SK-N-SH (cell line): ENCODE measurements around the gene PIGL. TPM values are rescaled to one million over a fixed set of nuclear protein-coding genes. Genes with fewer than 3 reads are reported as not detected.

ENCODE experiments used
- CTCF ChIA-PET: fragments of 300-600, 350-600 bp; formaldehyde crosslinking; extraction: SDS; loops from one replicate; lab custom pipeline; 2021; lab: Yijun Ruan, JAX
- POLR2A ChIA-PET: fragments of 350-600 bp; sonication (Branson Sonifier 250); formaldehyde crosslinking; extraction: SDS; loops from one replicate; lab custom pipeline; 2020; ENCODE audit warnings: antibody characterized with exemption, inconsistent platforms; lab: Yijun Ruan, JAX
- DNase-seq: peaks from one replicate; pipeline ENCODE4 v3.0.0; 2012
- H2AFZ ChIP-seq: fragments of 200-600 bp; sonication (generic); 2 replicates; pipeline ENCODE4 v1.8.1; 2016; ENCODE audit warnings: antibody characterized with exemption, mild to moderate bottlenecking, low read depth
- H3F3A ChIP-seq: fragments of 200-600 bp; sonication (generic); replicated peaks from 2 replicates; pipeline ENCODE3; 2016; ENCODE audit warnings: antibody characterized with exemption, mild to moderate bottlenecking; ENCODE audit not compliant: insufficient read depth
- H3K27ac ChIP-seq, 2 experiments: fragments of 200-500 bp in 1 of 2; fragments of 200-600 bp in 1 of 2; sonication (Bioruptor generic) in 1 of 2; sonication (generic), shearing (Covaris generic) in 1 of 2; 2 replicates each; pipeline versions ENCODE4 v1.5.1 to v1.6.1; 2014 to 2016; ENCODE audit warnings: low read depth in 2 of 2, inconsistent platforms in 1 of 2, low read length in 1 of 2, mild to moderate bottlenecking in 1 of 2, mixed read lengths in 1 of 2
- H3K27me3 ChIP-seq: fragments of 200-600 bp; sonication (generic), shearing (Covaris generic); 2 replicates; pipeline ENCODE4 v1.6.1; 2016; ENCODE audit warnings: mixed run types; ENCODE audit not compliant: insufficient read depth
- H3K36me3 ChIP-seq, 2 experiments: fragments of 200-500 bp in 1 of 2; fragments of 200-600 bp in 1 of 2; sonication (Bioruptor generic) in 1 of 2; sonication (generic) in 1 of 2; replicated peaks in 1 of 2; 2 replicates each; pipeline versions ENCODE3 to v1.5.1; 2014 to 2016; ENCODE audit warnings: low read length in 1 of 2, mild to moderate bottlenecking in 1 of 2; ENCODE audit not compliant: insufficient read depth in 2 of 2, control insufficient read depth in 1 of 2
- H3K4me1 ChIP-seq, 2 experiments: fragments of 200-500 bp in 1 of 2; fragments of 200-600 bp in 1 of 2; sonication (Bioruptor generic) in 1 of 2; sonication (generic), shearing (Covaris generic) in 1 of 2; 2 replicates each; pipeline versions ENCODE4 v1.5.1 to v1.6.1; 2014 to 2016; ENCODE audit warnings: low read depth in 1 of 2, low read length in 1 of 2, mixed run types in 1 of 2; ENCODE audit not compliant: insufficient read depth in 2 of 2, control insufficient read depth in 1 of 2
- H3K4me2 ChIP-seq: fragments of 200-600 bp; sonication (generic), shearing (Covaris generic); 2 replicates; pipeline ENCODE4 v1.6.1; 2017; ENCODE audit warnings: mixed run types
- H3K4me3 ChIP-seq, 2 experiments: fragments of 200-500 bp in 1 of 2; fragments of 200-600 bp in 1 of 2; sonication (Bioruptor generic) in 1 of 2; sonication (generic), shearing (Covaris generic) in 1 of 2; 2 replicates each; pipeline versions ENCODE4 v1.5.1 to v1.8.1; 2014 to 2016; ENCODE audit warnings: low read depth in 2 of 2, inconsistent platforms in 1 of 2, low read length in 1 of 2, mild to moderate bottlenecking in 1 of 2, mixed read lengths in 1 of 2, moderate library complexity in 1 of 2
- H3K79me2 ChIP-seq: fragments of 200-600 bp; sonication (generic); 2 replicates; pipeline ENCODE4 v1.8.1; 2017; ENCODE audit warnings: mild to moderate bottlenecking; ENCODE audit not compliant: insufficient read depth
- H3K9ac ChIP-seq: fragments of 200-600 bp; sonication (generic); 2 replicates; pipeline ENCODE4 v1.6.1; 2017; ENCODE audit warnings: mixed run types
- H3K9me2 ChIP-seq: fragments of 200-600 bp; sonication (generic); 2 replicates; pipeline ENCODE4 v1.6.1; 2017; ENCODE audit warnings: mixed run types
- H3K9me3 ChIP-seq: fragments of 200-600 bp; sonication (generic); 2 replicates; pipeline ENCODE4 v1.6.1; 2017; ENCODE audit warnings: mixed run types, mild to moderate bottlenecking, moderate library complexity
- H4K20me1 ChIP-seq: fragments of 200-600 bp; sonication (generic); 2 replicates; pipeline ENCODE4 v1.6.1; 2017; ENCODE audit warnings: mild to moderate bottlenecking, mixed run types; ENCODE audit not compliant: insufficient read depth
- CHD2 ChIP-seq: fragments of 150-350 bp; IDR thresholded peaks from 2 replicates; pipeline ENCODE4 v1.6.1; 2018; ENCODE audit warnings: low read length; ENCODE audit not compliant: partially characterized antibody
- ELF1 ChIP-seq: IDR thresholded peaks from 2 replicates; pipeline ENCODE4 v1.4.0; 2012
- EP300 ChIP-seq, 2 experiments: IDR thresholded peaks; 2 replicates each; pipeline versions ENCODE4 v1.4.0 to v1.6.1; 2012; ENCODE audit warnings: borderline replicate concordance in 1 of 2, low read depth in 1 of 2, low read length in 1 of 2
- EZH2phosphoT487 ChIP-seq: fragments of 200-600 bp; sonication (generic); IDR thresholded peaks from 2 replicates; pipeline ENCODE4 v1.6.1; 2017; ENCODE audit warnings: low read depth, mixed run types, mild to moderate bottlenecking, antibody characterized with exemption, moderate library complexity, borderline replicate concordance
- FOSL2 ChIP-seq: IDR thresholded peaks from 2 replicates; pipeline ENCODE4 v1.4.0; 2012; ENCODE audit warnings: low read depth, mild to moderate bottlenecking, moderate library complexity, borderline replicate concordance
- FOXJ3 ChIP-seq: sonication (generic); formaldehyde crosslinking; IDR thresholded peaks from 2 replicates; pipeline ENCODE4 v1.5.1; 2020; ENCODE audit warnings: mild to moderate bottlenecking, missing genetic modification reagents
- FOXM1 ChIP-seq: IDR thresholded peaks from 2 replicates; pipeline ENCODE4 v1.4.0; 2012; ENCODE audit warnings: low read depth, mild to moderate bottlenecking
- JUND ChIP-seq: IDR thresholded peaks from 2 replicates; pipeline ENCODE4 v1.4.0; 2012
- MEF2A ChIP-seq: IDR thresholded peaks from 2 replicates; pipeline ENCODE4 v1.4.0; 2012; ENCODE audit warnings: low read depth, borderline replicate concordance
- MXI1 ChIP-seq: IDR thresholded peaks from 2 replicates; pipeline ENCODE4 v1.6.1; 2012; ENCODE audit warnings: mild to moderate bottlenecking, low read depth, low read length, improper control_type of control experiment
- NFIC ChIP-seq: IDR thresholded peaks from 2 replicates; pipeline ENCODE4 v1.4.0; 2012; ENCODE audit warnings: borderline replicate concordance
- RCOR1 ChIP-seq: fragments of 150-350 bp; IDR thresholded peaks from 2 replicates; pipeline ENCODE4 v1.6.1; 2017; ENCODE audit warnings: antibody characterized with exemption, low read length
- RFX5 ChIP-seq: IDR thresholded peaks from 2 replicates; pipeline ENCODE4 v1.6.1; 2012; ENCODE audit warnings: mild to moderate bottlenecking, improper control_type of control experiment, low read length
- RXRA ChIP-seq: IDR thresholded peaks from 2 replicates; pipeline ENCODE4 v1.4.0; 2012; ENCODE audit warnings: low read depth, mild to moderate bottlenecking, borderline replicate concordance
- SMC3 ChIP-seq: IDR thresholded peaks from 2 replicates; pipeline ENCODE4 v1.6.1; 2012; ENCODE audit warnings: low read depth, low read length, improper control_type of control experiment
- TAF1 ChIP-seq: IDR thresholded peaks from 2 replicates; pipeline ENCODE4 v1.6.1; 2012; ENCODE audit warnings: low read depth, mild to moderate bottlenecking, low read length, moderate library complexity, borderline replicate concordance
- TCF12 ChIP-seq: IDR thresholded peaks from 2 replicates; pipeline ENCODE4 v1.4.0; 2012
- TEAD4 ChIP-seq: IDR thresholded peaks from 2 replicates; pipeline ENCODE4 v1.4.0; 2012; ENCODE audit warnings: mild to moderate bottlenecking, borderline replicate concordance; ENCODE audit not compliant: insufficient read depth
- YY1 ChIP-seq: IDR thresholded peaks from 2 replicates; pipeline ENCODE4 v1.4.0; 2012; ENCODE audit warnings: low read depth, mild to moderate bottlenecking
- WGBS: methylation state at CpG from one replicate; pipeline ENCODE4 v1.1.6; 2017; ENCODE audit warnings: low lambda C conversion rate; 5-methylcytosine and 5-hydroxymethylcytosine counted together
- polyA plus RNA-seq, 3 experiments: library from polyadenylated mRNA; depleted of rRNA; stranded (reverse); fragments of >200 nt; gene quantifications; 2 replicates each; pipeline ENCODE4 v1.2.3, GENCODE V29; 2012
- TF ChIP-seq, protein P1 (sequence below): fragments of 150-350 bp; IDR thresholded peaks from 2 replicates; pipeline ENCODE4 v1.6.1; 2016; ENCODE audit warnings: mild to moderate bottlenecking, low read depth, low read length
- TF ChIP-seq, protein P2 (sequence below): IDR thresholded peaks from 2 replicates; pipeline ENCODE4 v1.4.0; 2012; ENCODE audit warnings: low read depth, borderline replicate concordance
- TF ChIP-seq, protein P3 (sequence below): IDR thresholded peaks from 2 replicates; pipeline ENCODE4; 2012
- TF ChIP-seq, protein P4 (sequence below): IDR thresholded peaks from 2 replicates; pipeline ENCODE4 v1.6.1; 2012; ENCODE audit warnings: mild to moderate bottlenecking, low read depth, low read length, moderate library complexity
- TF ChIP-seq, protein P5 (sequence below): fragments of 200-600 bp; sonication (generic); IDR thresholded peaks from 2 replicates; pipeline ENCODE4 v1.6.1; 2017; ENCODE audit warnings: antibody characterized with exemption, mild to moderate bottlenecking, moderate library complexity

PIGL gene
- polyA plus RNA-seq, 1 of the 3 experiments (the other 2 are of a cell fraction): 34.0 TPM

DNA sequence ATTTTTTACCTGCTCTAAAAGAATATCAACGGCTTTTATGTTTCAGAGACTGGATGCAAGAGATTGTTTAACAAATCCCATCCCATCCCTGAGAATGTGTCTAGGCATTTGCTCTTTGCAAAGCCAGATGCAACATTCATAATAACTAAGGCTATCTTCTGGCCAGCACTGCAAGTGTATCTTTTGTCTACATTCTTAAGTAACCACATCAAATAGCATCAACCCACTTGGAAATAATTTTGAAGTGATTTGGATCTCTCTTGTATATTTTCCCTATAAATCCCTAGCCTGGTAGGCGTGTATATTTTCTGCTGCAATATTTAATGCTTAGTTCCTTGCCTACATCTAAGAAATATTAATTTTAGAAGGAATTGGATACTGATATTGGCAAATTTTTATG, 64.3 kb downstream of the PIGL start:
- Histone ChIP-seq H3K4me2 (peak overlapping the region; percentile 58), H3F3A (peaks cover 46% of the 10 kb centered on the region), H3K79me2 (0 out of 2 replicates have a peak, but pooled peaks cover 5% of the 10 kb centered on the region), H3K9ac (no peak overlapping the region), H3K9me3 (peaks cover 12% of the 10 kb centered on the region; the same call in 1 of the 2 replicates), H3K9me2 (no peaks in the 10 kb centered on the region), H4K20me1 (no peaks in the 10 kb centered on the region), H3K27me3 (no peaks in the 10 kb centered on the region), H3K36me3 (peaks cover 0 to 24% of the 10 kb centered on the region in 2 experiments), H3K4me1 (peaks cover 3 to 35% of the 10 kb centered on the region in 2 experiments; a peak in 3 of 4 replicates), H3K27ac (peak overlapping the region in 1 of 2 experiments; percentile 100; a peak in 3 of 4 replicates), H2AFZ (no peak overlapping the region), H3K4me3 (no peak overlapping the region)
- TF ChIP-seq TCF12 (peak; percentile 84), EZH2phosphoT487 (no peak), ELF1 (no peak), MXI1 (no peak), CHD2 (no peak), TEAD4 (peak; percentile 54; the same call in 1 of the 2 replicates), RXRA (peak; percentile 47; the same call in 1 of the 2 replicates), TAF1 (no peak), MEF2A (no peak), YY1 (no peak), RFX5 (no peak), JUND (peak; percentile 55; the same call in 1 of the 2 replicates), FOXJ3 (no peak), FOXM1 (no peak), FOSL2 (0 out of 2 replicates have a peak, but pooled peaks have one; percentile 20), EP300 (IDR thresholded peaks at IDR 0.05; ENCODE audit: borderline replicate concordance in 1 of 2, low read depth in 1 of 2, low read length in 1 of 2) (peak in 1 of 2 experiments; percentile 61; a peak in 1 of 4 replicates), NFIC (peak; percentile 68; the same call in 1 of the 2 replicates), SMC3 (no peak), RCOR1 (no peak)
- TF ChIP-seq, protein P1, sequence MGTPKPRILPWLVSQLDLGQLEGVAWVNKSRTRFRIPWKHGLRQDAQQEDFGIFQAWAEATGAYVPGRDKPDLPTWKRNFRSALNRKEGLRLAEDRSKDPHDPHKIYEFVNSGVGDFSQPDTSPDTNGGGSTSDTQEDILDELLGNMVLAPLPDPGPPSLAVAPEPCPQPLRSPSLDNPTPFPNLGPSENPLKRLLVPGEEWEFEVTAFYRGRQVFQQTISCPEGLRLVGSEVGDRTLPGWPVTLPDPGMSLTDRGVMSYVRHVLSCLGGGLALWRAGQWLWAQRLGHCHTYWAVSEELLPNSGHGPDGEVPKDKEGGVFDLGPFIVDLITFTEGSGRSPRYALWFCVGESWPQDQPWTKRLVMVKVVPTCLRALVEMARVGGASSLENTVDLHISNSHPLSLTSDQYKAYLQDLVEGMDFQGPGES: no peak
- TF ChIP-seq, protein P2, sequence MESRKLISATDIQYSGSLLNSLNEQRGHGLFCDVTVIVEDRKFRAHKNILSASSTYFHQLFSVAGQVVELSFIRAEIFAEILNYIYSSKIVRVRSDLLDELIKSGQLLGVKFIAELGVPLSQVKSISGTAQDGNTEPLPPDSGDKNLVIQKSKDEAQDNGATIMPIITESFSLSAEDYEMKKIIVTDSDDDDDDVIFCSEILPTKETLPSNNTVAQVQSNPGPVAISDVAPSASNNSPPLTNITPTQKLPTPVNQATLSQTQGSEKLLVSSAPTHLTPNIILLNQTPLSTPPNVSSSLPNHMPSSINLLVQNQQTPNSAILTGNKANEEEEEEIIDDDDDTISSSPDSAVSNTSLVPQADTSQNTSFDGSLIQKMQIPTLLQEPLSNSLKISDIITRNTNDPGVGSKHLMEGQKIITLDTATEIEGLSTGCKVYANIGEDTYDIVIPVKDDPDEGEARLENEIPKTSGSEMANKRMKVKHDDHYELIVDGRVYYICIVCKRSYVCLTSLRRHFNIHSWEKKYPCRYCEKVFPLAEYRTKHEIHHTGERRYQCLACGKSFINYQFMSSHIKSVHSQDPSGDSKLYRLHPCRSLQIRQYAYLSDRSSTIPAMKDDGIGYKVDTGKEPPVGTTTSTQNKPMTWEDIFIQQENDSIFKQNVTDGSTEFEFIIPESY: no peak
- TF ChIP-seq, protein P3, sequence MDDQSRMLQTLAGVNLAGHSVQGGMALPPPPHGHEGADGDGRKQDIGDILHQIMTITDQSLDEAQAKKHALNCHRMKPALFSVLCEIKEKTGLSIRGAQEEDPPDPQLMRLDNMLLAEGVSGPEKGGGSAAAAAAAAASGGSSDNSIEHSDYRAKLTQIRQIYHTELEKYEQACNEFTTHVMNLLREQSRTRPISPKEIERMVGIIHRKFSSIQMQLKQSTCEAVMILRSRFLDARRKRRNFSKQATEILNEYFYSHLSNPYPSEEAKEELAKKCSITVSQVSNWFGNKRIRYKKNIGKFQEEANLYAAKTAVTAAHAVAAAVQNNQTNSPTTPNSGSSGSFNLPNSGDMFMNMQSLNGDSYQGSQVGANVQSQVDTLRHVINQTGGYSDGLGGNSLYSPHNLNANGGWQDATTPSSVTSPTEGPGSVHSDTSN: peak; percentile 69; the same call in 1 of the 2 replicates
- TF ChIP-seq, protein P4, sequence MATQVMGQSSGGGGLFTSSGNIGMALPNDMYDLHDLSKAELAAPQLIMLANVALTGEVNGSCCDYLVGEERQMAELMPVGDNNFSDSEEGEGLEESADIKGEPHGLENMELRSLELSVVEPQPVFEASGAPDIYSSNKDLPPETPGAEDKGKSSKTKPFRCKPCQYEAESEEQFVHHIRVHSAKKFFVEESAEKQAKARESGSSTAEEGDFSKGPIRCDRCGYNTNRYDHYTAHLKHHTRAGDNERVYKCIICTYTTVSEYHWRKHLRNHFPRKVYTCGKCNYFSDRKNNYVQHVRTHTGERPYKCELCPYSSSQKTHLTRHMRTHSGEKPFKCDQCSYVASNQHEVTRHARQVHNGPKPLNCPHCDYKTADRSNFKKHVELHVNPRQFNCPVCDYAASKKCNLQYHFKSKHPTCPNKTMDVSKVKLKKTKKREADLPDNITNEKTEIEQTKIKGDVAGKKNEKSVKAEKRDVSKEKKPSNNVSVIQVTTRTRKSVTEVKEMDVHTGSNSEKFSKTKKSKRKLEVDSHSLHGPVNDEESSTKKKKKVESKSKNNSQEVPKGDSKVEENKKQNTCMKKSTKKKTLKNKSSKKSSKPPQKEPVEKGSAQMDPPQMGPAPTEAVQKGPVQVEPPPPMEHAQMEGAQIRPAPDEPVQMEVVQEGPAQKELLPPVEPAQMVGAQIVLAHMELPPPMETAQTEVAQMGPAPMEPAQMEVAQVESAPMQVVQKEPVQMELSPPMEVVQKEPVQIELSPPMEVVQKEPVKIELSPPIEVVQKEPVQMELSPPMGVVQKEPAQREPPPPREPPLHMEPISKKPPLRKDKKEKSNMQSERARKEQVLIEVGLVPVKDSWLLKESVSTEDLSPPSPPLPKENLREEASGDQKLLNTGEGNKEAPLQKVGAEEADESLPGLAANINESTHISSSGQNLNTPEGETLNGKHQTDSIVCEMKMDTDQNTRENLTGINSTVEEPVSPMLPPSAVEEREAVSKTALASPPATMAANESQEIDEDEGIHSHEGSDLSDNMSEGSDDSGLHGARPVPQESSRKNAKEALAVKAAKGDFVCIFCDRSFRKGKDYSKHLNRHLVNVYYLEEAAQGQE: no peak
- TF ChIP-seq, protein P5, sequence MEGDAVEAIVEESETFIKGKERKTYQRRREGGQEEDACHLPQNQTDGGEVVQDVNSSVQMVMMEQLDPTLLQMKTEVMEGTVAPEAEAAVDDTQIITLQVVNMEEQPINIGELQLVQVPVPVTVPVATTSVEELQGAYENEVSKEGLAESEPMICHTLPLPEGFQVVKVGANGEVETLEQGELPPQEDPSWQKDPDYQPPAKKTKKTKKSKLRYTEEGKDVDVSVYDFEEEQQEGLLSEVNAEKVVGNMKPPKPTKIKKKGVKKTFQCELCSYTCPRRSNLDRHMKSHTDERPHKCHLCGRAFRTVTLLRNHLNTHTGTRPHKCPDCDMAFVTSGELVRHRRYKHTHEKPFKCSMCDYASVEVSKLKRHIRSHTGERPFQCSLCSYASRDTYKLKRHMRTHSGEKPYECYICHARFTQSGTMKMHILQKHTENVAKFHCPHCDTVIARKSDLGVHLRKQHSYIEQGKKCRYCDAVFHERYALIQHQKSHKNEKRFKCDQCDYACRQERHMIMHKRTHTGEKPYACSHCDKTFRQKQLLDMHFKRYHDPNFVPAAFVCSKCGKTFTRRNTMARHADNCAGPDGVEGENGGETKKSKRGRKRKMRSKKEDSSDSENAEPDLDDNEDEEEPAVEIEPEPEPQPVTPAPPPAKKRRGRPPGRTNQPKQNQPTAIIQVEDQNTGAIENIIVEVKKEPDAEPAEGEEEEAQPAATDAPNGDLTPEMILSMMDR: no peak
- no peak for DNase-seq
- POLR2A ChIA-PET: no interaction called here
- CTCF ChIA-PET: interaction anchor here (0.7 to 1.1 kb wide), 2 partner anchors 23 to 61 kb away, joined by 3 to 4 read pairs; no protein-coding TSS in a partner anchor
- 45% methylated on average over 2 of the region's 2 CpGs for WGBS
